Right lobe of liver (tissue), 6 donors: Measurements from ENCODE around the gene PSMB2. TPM values are rescaled to one million over a fixed set of nuclear protein-coding genes. Genes with fewer than 3 reads are reported as not detected.

Source experiments
- ATAC-seq, 4 donors: fragments of 200-7000 bp; cut with Tn5 transposase; one replicate each; pipeline ENCODE4 v1.9.1; 2020; ENCODE audit warnings: mild to moderate bottlenecking in 4 of 4, moderate library complexity in 4 of 4
- DNase-seq, 3 donors: peaks; one replicate each; pipeline ENCODE4 v3.0.0-alpha.2; 2020
- H3K27ac ChIP-seq, 3 donors: fragments of 200-600 bp; one replicate each; pipeline ENCODE4 v1.8.0; 2022
- H3K27me3 ChIP-seq, 2 donors: fragments of 200-600 bp; one replicate each; pipeline ENCODE4 v1.8.0; 2022
- H3K36me3 ChIP-seq, 4 donors: fragments of 200-600 bp; sonication (generic) in 1 of 4; one replicate each; pipeline versions ENCODE4 v1.5.1 to v1.8.0; 2017 to 2022; ENCODE audit warnings: control low read depth in 1 of 4
- H3K4me1 ChIP-seq, 4 donors: fragments of 200-600 bp; sonication (generic) in 1 of 4; one replicate each; pipeline versions ENCODE4 v1.5.1 to v1.8.0; 2017 to 2022; ENCODE audit warnings: control low read depth in 1 of 4
- H3K4me3 ChIP-seq, 3 donors: fragments of 200-600 bp; one replicate each; pipeline ENCODE4 v1.8.0; 2022
- H3K9me3 ChIP-seq, 4 donors: fragments of 200-600 bp; sonication (generic) in 1 of 4; one replicate each; pipeline versions ENCODE4 v1.5.1 to v1.8.0; 2017 to 2022; ENCODE audit warnings: control low read depth in 1 of 4
- POLR2A ChIP-seq: fragments of 450-650 bp; IDR thresholded peaks from one replicate; pipeline ENCODE4 v1.6.1; 2017; ENCODE audit warnings: antibody characterized with exemption, mild to moderate bottlenecking
- WGBS: methylation state at CpG from one replicate; pipeline ENCODE4 v1.1.6; 2018; ENCODE audit warnings: low coverage, low lambda C conversion rate; ENCODE audit not compliant: insufficient coverage; ENCODE audit errors: missing lambda C conversion rate; 5-methylcytosine and 5-hydroxymethylcytosine counted together
- intact Hi-C, 2 donors: fragments of 100-400 bp; cut with DNase I; formaldehyde crosslinking; loops; one replicate each; pipeline versions ENCODE4 v1.11.2 to v1.14.1; 2022
- total RNA-seq, 6 experiments: library from RNA; depleted of rRNA in 2 of 6; stranded (reverse); fragments of >200 nt in 2 of 6; fragmentation: NEBNext Ultra II Directional in 3 of 6; extraction: Animal tissue kit (Norgen Biotek cat#: 25700) in 3 of 6; gene quantifications; one replicate each; pipeline versions ENCODE4 v1.1.0 to v1.2.4, GENCODE V29; 2016 to 2023
- TF ChIP-seq, protein P1 (sequence below), 4 donors: fragments of 200-600 bp in 3 of 4; fragments of 450-650 bp in 1 of 4; IDR thresholded peaks; one replicate each; pipeline versions ENCODE4 v1.5.1 to v1.8.0; 2016 to 2022; ENCODE audit warnings: antibody characterized with exemption in 4 of 4, mild to moderate bottlenecking in 2 of 4
- donor health status: DM: no; HTN: yes; CAD: no.
- donor health status: DM: no; HTN: no; CAD: no.
- donor health status: DM: no; HTN: no; CAD: no.
- donor health status: DM: no; HTN: yes; CAD: no.
- donor health status: DM: no; HTN: yes; CAD: no.

The PSMB2 gene
- total RNA-seq, 6 experiments from 2014 or later, result 41.7 to 54.6 (median 48.3) TPM

DNA sequence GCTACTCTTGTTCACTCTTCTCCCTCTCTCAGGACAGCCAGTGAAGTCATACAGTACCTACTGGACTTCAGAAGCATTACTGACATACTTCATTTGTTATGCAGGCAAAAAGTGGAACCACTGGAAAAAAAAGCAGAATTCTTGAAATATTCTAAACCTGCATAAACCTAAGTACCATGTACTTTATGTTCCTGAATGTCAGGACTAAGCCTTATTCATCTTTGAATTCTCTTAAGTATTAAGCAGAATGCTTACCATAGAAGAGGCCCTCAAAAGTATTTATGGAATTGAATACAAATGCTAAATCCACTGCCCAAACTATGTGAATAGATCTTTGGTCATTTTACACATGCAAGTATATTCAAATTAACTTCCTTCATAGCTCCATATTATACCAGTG is 7.8 kb downstream of the PSMB2 start:
- Histone ChIP-seq H3K4me3 (no peak overlapping the region), H3K4me1 (peaks cover 0 to 31% (median 5%) of the 10 kb centered on the region in 4 donors), H3K27ac (no peak overlapping the region), H3K27me3 (no peaks in the 10 kb centered on the region), H3K36me3 (peaks cover 0 to 74% (median 17%) of the 10 kb centered on the region in 4 donors), H3K9me3 (no peaks in the 10 kb centered on the region)
- intact Hi-C loops, result no loop called here
- DNase-seq (no peak), ATAC-seq (no peak)
- TF ChIP-seq, protein P1, sequence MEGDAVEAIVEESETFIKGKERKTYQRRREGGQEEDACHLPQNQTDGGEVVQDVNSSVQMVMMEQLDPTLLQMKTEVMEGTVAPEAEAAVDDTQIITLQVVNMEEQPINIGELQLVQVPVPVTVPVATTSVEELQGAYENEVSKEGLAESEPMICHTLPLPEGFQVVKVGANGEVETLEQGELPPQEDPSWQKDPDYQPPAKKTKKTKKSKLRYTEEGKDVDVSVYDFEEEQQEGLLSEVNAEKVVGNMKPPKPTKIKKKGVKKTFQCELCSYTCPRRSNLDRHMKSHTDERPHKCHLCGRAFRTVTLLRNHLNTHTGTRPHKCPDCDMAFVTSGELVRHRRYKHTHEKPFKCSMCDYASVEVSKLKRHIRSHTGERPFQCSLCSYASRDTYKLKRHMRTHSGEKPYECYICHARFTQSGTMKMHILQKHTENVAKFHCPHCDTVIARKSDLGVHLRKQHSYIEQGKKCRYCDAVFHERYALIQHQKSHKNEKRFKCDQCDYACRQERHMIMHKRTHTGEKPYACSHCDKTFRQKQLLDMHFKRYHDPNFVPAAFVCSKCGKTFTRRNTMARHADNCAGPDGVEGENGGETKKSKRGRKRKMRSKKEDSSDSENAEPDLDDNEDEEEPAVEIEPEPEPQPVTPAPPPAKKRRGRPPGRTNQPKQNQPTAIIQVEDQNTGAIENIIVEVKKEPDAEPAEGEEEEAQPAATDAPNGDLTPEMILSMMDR (IDR thresholded peaks at IDR 0.05), result no peak

DNA sequence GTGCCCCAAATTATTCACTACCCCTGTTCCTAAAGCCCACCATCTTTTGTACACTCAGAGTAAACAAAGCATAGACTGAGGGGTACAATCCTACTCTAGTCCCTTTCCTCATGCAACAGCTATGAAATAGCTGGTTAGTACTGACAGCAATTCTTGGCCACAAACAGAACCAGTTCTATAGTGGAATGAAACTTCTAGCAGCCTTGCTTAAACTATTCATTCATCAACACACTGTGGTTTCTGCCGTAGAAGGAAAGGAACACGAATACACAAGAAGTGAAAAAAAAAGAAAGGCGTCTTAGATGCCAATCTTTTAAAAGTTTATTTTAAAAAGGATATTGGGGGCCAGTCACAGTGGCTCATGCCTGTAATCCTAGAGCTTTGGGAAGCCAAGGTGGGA is 9.9 kb downstream of the PSMB2 start:
- no peak for ATAC-seq
- Histone ChIP-seq H3K27ac (no peak overlapping the region), H3K27me3 (no peaks in the 10 kb centered on the region), H3K4me1 (peaks cover 0 to 14% (median 5%) of the 10 kb centered on the region in 4 donors), H3K4me3 (no peak overlapping the region), H3K9me3 (no peaks in the 10 kb centered on the region), H3K36me3 (peaks cover 0 to 76% (median 17%) of the 10 kb centered on the region in 4 donors)
- no peak for TF ChIP-seq POLR2A
- TF ChIP-seq, protein P1 (IDR thresholded peaks at IDR 0.05), result no peak
- DNase-seq, result no peak
- intact Hi-C loops, result no loop called here
- WGBS, result 90% methylated on average over 3 of the region's 3 CpGs

DNA sequence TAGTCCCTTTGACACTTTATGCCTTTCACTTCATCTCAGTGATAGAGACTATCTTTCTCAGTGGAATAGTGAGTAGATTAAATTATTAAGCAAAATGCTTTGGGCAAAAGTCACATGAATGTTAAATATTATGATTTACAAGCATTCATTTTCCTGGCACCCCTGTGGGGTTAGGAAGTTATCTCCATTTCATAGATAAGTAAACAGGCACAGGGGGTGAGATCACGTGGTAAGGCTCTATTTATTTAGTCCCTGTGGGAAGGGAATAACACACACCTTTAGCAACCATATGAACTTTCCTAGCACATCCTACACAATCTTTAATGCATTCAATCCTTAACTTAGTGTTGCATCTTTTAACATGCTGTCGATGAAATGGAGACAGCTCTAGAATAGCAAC is 12.3 kb downstream of the PSMB2 start:
- 36% methylated on average over 2 of the region's 2 CpGs for WGBS
- intact Hi-C loops, result no loop called here
- ATAC-seq, result peak in 2 of 4 donors; percentile 30 to 45

DNA sequence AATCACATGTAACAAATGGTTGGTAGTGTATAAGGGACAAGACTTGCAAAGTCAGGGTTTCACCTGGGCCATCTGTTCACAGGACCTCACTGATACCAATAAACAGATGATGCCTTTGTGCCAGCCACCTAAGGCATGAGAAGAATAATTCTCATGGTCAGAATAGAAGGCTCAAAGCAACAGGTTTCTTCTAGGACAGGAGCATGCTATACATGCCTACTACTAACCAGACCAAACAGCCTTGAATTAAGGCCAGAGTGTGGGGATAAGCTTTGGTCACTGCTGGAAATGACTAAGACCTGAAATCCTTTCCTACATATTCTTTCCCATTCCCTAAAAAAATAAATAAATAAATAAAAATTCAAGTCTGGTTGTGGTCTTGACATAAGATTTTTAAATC is 17.5 kb downstream of the PSMB2 start:
- intact Hi-C loops, result no loop called here
- no peak for ATAC-seq
- Histone ChIP-seq H3K27me3 (no peaks in the 10 kb centered on the region), H3K4me3 (no peak overlapping the region), H3K4me1 (peaks cover 0 to 2% (median 0%) of the 10 kb centered on the region in 4 donors), H3K36me3 (peaks cover 0 to 19% (median 4%) of the 10 kb centered on the region in 4 donors), H3K9me3 (no peaks in the 10 kb centered on the region), H3K27ac (no peak overlapping the region)
- TF ChIP-seq, protein P1 (IDR thresholded peaks at IDR 0.05), result no peak
- TF ChIP-seq POLR2A, result no peak
- no peak for DNase-seq

More for the DNA sequence above, 12.3 kb downstream of the PSMB2 start:
- Histone ChIP-seq H3K27ac (no peak overlapping the region), H3K9me3 (no peaks in the 10 kb centered on the region), H3K36me3 (peaks cover 0 to 62% (median 11%) of the 10 kb centered on the region in 4 donors), H3K4me1 (peaks cover 0 to 10% (median 5%) of the 10 kb centered on the region in 4 donors), H3K27me3 (no peaks in the 10 kb centered on the region), H3K4me3 (no peak overlapping the region)
- DNase-seq, result no peak
- TF ChIP-seq, protein P1 (IDR thresholded peaks at IDR 0.05), result no peak
- TF ChIP-seq POLR2A, result no peak
